ENCODE results near the gene FTCD.

The FTCD gene

DNA sequence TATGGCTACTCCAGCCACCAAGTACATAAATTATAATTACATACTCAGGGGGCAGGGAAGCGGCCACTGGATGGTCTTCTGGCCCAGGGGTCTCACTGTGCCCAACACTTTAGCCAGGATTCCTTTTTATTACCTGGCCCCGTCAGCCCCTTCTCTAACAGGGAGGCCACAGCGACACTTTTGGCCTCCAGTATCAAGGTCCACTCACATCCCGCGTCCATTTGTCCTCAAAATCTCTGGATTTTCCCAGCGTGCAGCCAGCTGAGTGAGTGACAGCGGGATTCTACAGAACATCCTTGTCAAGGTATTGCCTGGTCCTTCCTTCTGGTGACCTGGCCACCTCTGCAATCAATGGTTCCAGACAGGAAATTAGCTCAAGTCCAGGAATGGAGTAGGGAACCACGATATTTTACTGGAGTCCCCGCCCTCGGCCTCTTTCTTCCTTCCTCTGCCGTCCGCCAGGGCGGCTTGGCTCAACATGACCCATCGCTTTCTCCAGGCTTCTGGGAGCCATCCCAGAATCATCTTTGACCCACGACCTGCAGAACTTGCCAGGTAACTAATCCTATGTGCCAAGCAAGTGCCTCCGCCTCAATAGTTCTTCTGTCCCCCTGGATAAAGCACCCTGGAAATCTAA, 60.2 kb downstream of the FTCD start:
- no peak overlapping the region for H3K4me2 ChIP-seq (ENCODE audit: low read length)
- H3K27ac ChIP-seq, result no peak overlapping the region
- H3K9ac ChIP-seq, result no peak overlapping the region

DNA sequence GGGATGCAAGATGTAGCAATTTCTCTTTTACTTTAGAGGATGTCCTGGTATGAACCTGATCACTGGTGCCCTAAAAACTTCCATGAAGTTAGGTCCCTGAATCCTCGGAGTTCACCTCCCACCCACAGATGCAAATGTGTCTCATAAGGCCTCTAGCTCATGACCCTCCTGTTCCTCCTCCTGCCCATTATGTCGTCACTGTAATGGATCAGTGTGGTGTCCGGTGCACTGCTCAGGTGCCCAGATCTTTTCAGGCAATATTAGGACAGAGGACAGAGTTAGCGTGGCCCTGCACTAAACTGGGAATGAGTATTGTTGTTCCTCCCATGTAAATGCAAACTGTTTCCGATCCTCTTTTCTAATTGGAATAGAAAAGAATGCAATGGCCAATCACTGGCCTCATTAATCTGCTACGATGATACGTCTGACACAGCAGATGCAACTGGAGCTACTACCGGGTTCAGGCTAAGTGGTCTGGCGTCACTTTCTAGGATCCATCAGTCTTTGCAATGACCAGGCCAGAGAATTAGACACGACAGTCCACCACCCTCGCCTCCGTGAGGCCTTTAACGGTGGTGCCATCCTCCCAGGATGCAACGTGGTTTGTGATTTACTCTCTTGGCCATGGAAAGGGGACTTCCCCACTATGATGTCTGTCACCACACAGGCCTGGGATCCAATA, 60.8 kb downstream of the FTCD start:
- H3K27me3 ChIP-seq (ENCODE audit: control insufficient read depth, insufficient read depth, low read length), result no peaks in the 10 kb centered on the region
- no peaks in the 10 kb centered on the region for H3K36me3 ChIP-seq (ENCODE audit: control insufficient read depth, insufficient read depth, low read length)
- no peaks in the 10 kb centered on the region for H3K79me2 ChIP-seq
- H3K4me2 ChIP-seq (ENCODE audit: low read length), result no peak overlapping the region
- no peak overlapping the region for H2AFZ ChIP-seq
- no peak overlapping the region for H3K4me3 ChIP-seq (ENCODE audit: low read depth, low read length)
- TF ChIP-seq, protein P1, sequence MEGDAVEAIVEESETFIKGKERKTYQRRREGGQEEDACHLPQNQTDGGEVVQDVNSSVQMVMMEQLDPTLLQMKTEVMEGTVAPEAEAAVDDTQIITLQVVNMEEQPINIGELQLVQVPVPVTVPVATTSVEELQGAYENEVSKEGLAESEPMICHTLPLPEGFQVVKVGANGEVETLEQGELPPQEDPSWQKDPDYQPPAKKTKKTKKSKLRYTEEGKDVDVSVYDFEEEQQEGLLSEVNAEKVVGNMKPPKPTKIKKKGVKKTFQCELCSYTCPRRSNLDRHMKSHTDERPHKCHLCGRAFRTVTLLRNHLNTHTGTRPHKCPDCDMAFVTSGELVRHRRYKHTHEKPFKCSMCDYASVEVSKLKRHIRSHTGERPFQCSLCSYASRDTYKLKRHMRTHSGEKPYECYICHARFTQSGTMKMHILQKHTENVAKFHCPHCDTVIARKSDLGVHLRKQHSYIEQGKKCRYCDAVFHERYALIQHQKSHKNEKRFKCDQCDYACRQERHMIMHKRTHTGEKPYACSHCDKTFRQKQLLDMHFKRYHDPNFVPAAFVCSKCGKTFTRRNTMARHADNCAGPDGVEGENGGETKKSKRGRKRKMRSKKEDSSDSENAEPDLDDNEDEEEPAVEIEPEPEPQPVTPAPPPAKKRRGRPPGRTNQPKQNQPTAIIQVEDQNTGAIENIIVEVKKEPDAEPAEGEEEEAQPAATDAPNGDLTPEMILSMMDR (IDR thresholded peaks at IDR 0.05), result no peak
- H3K4me1 ChIP-seq, result no peaks in the 10 kb centered on the region
- no peaks in the 10 kb centered on the region for H3K9me3 ChIP-seq (ENCODE audit: control insufficient read depth, low read length)
- no peak overlapping the region for H3K9ac ChIP-seq
- H3K27ac ChIP-seq, result no peak overlapping the region

More for the DNA sequence above, 60.2 kb downstream of the FTCD start:
- Histone ChIP-seq H3K79me2 (no peaks in the 10 kb centered on the region), H2AFZ (no peak overlapping the region), H3K9me3 (ENCODE audit: control insufficient read depth, low read length) (no peaks in the 10 kb centered on the region), H3K27me3 (ENCODE audit: control insufficient read depth, insufficient read depth, low read length) (no peaks in the 10 kb centered on the region), H3K36me3 (ENCODE audit: control insufficient read depth, insufficient read depth, low read length) (no peaks in the 10 kb centered on the region), H3K4me3 (ENCODE audit: low read depth, low read length) (no peak overlapping the region), H3K4me1 (no peaks in the 10 kb centered on the region)
- TF ChIP-seq, protein P1 (IDR thresholded peaks at IDR 0.05), result no peak

DNA sequence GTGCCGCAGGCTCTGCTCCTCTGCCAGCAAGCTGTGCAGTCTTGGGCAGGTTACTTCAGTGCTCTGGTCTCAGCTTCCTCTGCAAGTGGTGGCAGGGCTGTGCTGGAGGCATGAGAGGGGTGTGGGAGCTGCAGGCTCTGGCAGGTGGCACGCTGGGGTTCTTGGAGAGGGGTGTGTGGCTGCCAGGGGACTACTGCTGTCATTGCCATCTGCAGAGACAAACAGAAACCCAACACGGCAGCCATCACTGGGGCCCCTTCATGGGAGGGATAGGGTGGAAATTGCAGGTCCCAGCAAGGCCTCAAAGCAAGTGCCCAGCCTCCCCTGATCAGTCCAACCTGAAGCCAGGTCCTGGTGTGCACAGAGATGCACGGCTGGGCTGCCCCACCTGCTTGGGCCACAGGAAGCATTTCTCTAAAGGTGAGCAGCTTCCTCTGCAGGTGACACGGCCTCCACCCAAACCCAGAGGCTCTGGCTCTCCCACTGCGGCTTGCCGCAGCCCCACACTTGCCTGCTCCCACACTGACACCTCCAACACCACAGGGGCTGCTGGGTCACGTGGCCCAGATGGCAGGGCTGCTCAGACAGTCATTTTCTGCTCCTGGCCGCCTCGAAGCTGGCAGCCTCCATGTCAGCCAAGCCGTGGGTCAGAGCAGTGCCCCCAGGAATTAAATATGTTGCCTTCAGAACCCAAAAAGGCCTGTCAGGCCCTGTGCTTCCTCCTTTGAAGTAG, 61.5 kb downstream of the FTCD start:
- TF ChIP-seq, protein P1 (IDR thresholded peaks at IDR 0.05), result no peak
- H3K27ac ChIP-seq, result no peak overlapping the region
- no peaks in the 10 kb centered on the region for H3K4me1 ChIP-seq
- H3K27me3 ChIP-seq (ENCODE audit: control insufficient read depth, insufficient read depth, low read length), result no peaks in the 10 kb centered on the region
- H3K9ac ChIP-seq, result no peak overlapping the region
- no peak overlapping the region for H3K4me3 ChIP-seq (ENCODE audit: low read depth, low read length)
- no peaks in the 10 kb centered on the region for H3K36me3 ChIP-seq (ENCODE audit: control insufficient read depth, insufficient read depth, low read length)
- H2AFZ ChIP-seq, result no peak overlapping the region
- no peak overlapping the region for H3K4me2 ChIP-seq (ENCODE audit: low read length)
- H3K79me2 ChIP-seq, result no peaks in the 10 kb centered on the region
- no peaks in the 10 kb centered on the region for H3K9me3 ChIP-seq (ENCODE audit: control insufficient read depth, low read length)

DNA sequence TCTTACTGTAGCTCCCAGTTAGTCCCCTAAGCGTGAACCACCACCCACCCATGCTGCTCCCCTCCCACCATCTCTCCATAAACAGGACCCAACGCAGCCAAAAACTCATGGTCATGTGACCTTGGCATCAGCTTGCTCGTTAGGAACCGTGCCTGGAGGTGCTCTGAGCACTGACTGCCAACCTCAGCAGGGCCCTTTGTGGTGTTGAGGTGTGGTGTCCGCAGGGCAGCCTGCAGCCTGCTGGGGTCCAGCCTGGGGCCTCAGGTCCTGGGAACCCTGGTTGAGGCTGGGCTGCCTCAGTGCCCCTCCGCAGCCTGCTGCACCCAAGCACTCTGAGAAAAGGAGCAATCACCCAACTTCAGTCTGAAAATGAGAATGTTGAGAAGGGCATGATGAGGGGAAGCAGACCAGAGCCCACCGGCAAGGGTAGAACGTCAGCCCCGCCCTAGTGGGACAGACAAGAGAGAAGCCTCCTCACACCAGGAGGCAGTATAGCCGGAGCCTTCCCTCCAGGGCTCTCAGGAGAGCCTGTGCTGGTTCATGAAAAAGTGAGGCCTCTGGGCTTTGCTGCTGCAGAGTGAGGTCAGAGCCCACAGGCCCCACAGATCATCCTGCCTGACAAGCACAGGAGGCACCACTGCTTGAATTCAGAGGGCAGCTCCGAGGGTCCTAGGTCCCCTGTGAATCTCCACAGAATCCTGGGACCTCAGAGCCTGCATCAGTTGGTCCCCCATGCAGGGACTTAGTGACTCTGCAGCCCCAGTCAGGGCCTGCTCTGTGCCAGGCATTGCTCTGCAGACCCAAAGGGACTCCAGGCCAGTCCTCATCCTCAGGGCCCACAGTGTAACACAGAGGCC, 62.3 kb downstream of the FTCD start:
- Histone ChIP-seq H3K4me3 (ENCODE audit: low read depth, low read length) (no peak overlapping the region), H3K9me3 (ENCODE audit: control insufficient read depth, low read length) (no peaks in the 10 kb centered on the region), H3K9ac (no peak overlapping the region), H3K79me2 (no peaks in the 10 kb centered on the region), H3K4me1 (no peaks in the 10 kb centered on the region), H2AFZ (no peak overlapping the region), H3K27me3 (ENCODE audit: control insufficient read depth, insufficient read depth, low read length) (no peaks in the 10 kb centered on the region), H3K4me2 (ENCODE audit: low read length) (no peak overlapping the region), H3K27ac (no peak overlapping the region), H3K36me3 (ENCODE audit: control insufficient read depth, insufficient read depth, low read length) (no peaks in the 10 kb centered on the region)
- TF ChIP-seq, protein P1 (IDR thresholded peaks at IDR 0.05), result no peak
